ENCODE results near the gene FAM171A1.
"Not testable (repeated sequence)": the region's sequence is repeated elsewhere in the genome, so short reads cannot be mapped to it uniquely, and the experiment has no call there.

Gene FAM171A1

DNA sequence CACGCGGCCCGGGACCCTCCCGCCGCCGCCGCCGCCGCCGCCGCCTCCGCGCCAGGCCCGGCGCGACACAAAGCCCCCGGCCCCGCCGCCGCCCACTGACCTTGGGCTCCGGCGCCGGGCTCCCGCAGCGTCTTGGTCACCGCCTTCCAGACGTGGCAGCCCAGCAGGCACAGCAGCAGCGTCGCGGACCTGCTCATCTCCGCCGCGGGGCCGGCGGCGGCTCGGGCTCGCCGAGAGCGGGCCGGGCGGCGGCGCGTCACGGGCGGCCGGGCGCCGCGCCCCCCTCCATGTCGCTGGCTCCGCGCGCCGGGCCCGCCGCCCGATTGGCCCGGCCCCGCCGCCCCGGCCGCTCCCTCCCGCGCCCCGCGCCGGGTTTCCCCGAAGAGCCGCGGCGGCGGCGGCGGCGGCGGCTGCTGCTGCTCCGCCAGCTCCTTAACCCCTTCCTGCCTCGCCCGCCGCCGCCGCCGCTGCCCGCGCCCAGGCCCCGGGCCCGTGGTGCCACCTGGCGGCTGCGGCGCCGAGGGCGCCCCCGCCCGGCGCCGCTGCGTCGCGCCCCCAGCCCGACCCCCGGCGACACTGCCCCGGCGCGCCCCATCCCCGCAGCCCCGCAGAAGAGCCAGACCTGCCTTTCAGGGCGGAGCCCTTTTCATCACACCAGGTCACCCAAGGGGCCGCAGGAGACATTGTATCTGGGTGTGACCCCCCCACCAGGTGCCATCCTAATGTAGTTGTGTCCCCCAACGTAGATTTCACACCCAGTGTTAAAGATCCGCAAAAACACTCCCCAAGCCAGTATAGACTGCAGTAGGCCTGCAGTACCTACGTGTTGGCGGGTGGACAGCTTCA, at the start of gene FAM171A1:
Gene FAM171A1 (minus strand): TSS at position 434 of the 846 bp plus-strand sequence. CDS start 237 bp downstream, at position 197.
- peak; percentile 54 for DNase-seq

DNA sequence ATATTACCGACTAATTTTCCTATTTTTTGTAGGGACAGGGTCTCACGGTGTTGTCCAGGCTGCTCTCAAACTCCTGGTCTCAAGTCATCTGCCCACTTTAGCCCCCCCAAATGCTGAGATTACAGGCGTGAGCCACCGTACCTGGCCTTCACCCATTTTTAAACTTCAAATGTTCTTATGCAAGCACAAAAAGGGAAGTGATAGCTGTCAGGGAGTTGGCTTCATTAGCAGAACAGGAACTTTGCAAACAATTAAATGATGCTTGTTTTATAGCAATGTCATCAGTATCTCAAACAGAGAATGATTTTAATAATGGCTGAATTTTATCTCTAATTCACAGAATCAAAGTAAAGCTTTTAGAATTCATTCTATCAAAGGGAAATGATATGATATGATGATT, 49.8 kb upstream of the FAM171A1 start:
- DNase-seq = no peak

DNA sequence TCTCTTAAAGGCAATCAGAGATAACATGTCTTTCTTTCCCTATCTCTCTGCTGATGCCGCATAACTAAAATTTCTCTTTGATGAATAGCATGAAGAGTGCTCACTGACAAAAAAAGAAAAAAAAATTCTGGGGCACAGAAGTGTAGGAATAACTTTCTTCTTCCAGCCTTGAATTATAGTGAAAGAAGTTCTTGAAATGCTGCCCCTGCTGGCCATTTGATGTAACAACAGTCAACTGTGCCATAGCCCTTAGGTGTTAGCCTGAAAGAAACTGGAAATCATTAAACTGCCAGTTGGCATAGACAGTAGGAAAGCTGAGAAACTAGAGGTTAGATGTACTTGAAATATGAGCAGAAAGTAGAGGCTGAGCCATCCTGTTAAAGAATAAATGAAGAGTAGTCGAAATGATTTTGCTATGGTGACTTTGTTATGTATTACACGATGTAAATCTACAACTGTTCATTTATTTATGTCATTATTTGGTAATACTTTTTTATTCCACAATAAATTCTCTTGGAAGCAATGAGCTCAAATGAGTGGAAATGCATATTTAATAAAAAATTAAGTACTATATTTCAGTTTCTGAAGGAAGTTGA, 48.3 kb upstream of the FAM171A1 start:
- peak; percentile 31 for DNase-seq

DNA sequence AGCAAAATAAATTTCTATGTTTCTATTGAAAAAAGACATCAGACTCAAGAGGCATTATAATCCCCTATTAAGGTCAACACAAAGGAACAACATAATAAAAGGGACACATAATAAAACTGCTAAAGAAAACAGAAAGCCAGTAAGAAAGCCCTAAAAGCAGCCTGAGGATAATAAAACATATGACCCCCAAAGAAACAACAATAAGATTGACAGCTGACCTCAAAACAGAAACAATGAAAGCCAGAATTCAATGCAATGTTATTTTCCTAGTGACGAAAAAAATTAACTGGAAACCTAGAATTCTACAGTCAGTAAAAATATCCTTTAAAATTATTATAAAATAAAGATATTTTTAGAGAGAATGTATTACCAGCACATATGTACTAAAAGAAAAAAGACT, 44.9 kb upstream of the FAM171A1 start:
- no peak for DNase-seq

DNA sequence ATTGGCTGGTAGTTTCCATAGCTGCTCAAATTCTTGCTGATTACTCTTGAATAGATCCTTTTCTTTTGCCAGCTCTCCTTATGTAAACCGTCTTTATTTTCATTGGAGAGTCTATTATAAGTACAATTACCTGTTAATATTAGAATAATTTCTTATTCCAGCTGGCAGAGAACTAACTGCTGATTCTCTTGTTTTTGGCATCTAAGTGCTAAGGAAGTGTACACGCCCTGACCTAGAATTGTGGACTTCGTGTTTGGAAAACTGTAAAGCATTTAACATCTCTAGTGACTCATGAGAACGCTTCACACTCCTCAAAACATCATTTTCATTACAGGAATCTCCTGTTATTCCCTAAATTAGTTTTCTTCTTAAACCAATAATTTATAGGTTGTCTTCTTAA, 39.9 kb upstream of the FAM171A1 start:
- DNase-seq = no peak

DNA sequence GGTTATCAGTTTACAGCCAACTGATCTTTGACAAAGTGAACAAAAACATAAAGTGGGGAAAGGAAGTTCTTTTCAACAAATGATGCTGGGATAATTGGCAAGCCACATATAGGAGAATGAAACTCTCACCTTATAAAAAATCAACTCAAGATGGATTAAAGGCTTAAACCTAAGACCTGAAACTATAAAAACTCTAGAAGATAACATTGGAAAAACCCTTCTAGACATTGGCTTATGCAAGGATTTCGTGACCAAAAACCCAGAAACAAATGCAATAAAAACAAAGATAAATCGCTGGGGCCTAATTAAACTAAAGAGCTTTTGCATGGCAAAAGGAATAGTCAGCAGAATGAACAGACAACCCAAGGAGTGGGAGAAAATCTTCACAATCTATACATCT, 38.3 kb upstream of the FAM171A1 start:
- not testable (repeated sequence) for DNase-seq

DNA sequence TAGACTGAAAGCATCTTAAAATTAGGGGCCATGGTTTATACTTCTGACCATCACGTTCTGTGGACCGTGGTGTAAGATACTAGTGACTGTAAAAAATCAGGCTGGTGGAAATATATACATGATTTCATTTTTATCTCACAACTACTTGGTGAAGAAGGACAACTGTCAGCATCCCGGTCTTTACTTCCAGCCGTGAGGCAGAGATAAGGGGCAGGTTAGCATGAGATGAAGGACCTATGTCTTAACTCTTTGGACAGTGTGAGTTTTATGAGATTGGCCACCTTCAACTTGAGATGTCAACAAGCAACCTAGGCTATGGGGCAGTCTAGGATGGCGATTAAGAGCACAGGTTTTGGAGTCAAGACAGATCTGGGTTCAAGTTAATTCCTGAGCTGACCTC, 37.5 kb upstream of the FAM171A1 start:
- no peak for DNase-seq

DNA sequence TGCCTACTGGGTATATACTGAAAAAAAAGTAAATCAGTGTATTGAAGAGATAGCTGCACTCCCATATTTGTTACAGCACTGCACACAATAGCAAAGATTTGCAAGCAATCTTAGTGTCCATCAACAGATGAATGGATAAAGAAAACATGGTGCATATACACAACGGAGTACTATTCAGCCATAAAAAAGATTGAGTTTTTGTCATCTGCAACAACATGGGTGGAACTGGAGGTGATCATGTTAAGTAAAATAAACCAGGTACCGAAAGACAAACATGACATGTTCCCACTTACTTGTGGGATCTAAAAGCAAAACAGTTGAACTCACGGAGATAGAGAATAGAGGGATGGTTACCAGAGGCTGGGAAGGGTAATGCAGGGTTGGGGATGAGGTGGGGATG, 34.2 kb upstream of the FAM171A1 start:
- DNase-seq = no peak

DNA sequence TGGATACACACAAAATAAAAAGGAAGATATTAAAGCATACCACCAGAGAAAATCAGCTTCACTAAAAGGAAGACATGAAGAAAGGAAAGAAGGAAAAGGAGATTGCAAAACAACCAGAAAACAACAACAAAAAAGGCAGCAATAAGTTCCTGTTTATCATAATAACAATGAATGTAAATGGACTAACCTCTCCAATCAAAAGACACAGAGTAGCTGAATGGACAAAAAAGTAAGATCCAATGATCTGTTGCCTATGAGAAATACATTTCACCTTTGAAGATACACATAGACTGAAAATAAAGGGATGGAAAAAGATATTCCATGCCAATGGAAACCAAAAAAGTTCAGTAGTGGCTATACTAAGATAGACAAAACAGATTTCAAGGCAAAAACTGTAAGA, 30.3 kb upstream of the FAM171A1 start:
- no peak for DNase-seq

DNA sequence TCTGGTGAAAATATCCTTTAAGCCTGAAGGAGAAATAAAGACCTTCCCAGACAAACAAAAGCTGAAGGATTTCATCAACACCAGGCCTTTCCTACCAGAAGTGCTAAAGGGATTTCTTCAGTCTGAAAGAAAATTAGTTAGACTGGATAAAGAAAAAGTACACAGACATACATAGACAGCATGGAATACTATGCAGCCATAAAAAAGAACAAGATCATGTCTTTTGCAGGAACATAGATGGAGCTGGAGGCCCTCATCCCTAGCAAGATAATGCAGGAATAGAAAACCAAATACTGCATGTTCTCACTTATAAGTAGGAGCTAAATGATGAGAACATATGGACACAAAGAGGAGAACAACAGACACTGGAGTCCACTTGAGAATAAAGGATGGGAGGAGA, 29.4 kb upstream of the FAM171A1 start:
- DNase-seq = not testable (repeated sequence)

DNA sequence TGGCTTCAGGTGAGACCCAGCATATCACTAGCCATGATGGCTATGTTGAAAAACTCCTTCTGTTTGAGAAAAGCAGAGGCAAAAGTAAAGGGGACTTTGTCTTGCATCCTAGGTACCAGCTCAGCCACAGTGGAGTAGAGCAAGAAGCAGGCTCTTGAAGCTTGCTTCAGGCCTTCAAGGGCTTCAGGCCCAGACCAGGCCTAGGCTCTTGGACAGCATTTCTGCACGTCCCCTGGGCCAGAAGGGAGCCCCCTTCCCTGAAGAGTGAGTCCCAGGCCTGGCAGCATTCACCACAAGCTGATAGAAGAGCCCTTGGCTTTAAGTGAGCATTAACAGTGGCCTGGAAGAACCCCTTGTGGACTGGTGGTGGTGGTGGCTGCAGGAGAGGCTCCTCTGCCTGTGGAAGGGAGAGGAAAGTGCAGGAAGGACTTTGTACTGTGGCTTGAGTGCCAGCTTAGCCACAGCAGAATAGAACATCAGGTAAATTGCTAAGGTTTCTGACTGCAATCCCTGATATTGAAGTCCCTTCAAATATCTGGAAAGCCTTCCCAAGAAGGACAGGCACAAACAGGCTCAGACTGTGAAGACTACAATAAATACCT, 28.1 kb upstream of the FAM171A1 start:
- DNase-seq = no peak

DNA sequence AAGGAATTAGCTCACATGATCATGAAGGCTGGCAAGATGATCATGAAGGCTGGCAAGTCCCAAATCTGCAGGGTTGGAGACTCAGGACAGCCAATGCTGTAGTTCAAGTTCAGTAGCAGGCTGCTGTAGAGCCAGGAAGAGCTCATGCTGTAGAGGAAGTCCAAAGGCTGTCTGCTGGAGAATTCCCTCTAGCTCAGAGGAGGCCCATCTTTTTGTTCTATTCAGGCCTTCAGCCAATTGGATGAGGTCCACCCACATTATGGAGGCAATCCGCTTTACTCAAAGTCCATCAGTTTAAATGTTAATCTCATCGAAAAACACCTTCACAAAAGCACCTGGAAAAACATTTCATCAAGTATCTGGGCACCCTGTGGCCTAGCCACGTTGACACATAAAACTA, 24.8 kb upstream of the FAM171A1 start:
- no peak for DNase-seq

DNA sequence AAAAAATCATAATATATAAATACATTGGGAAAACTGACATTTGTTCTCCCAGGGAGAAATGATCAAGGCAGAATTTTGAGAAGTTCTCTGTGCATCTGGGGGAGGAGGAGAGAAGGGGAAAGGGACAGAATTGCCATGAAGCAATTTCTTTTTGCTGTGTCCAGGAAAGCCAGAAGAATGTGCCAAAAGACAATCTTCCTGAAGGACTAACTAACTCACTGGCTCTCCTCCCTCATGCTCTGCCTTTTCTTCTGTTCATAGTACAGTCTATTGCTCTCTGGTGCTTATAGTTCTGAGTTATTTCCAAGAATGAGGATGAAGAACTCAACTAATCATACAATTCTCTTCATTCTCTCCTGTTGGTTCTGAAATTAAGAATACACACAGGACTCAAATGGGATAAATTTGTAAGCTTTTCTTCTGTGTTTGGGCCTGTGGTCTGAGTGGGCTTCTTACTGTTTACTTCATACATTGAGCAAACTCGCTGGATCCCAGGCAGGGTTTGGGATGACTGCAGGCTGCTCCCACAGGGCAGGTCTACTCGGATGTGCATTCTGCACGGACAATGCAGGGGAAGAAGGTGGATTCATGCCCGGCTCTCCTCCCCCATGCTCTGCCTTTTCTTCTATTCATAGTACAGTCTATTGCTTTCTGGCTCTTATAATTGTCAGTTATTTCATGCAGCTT, 22.2 kb upstream of the FAM171A1 start:
- DNase-seq = no peak

DNA sequence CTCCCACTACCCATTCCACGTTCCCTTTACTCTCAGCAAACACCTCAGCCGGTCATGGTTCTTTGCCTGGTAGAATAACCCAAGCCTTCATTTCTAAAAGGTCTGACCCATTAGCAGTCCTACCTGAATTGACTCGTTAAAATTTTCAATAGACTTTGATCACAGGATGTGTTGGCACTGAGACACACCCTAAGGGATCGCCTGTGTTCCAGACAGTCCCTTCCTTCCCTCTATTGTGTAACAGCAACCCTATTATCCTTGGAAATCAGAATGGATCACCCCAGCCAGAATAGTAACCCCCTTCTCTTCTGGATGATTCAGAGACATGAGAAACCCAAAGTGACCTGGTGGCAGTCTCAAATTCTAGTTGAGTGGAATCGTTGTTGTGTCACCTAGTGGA, 20.4 kb upstream of the FAM171A1 start:
- no peak for DNase-seq

DNA sequence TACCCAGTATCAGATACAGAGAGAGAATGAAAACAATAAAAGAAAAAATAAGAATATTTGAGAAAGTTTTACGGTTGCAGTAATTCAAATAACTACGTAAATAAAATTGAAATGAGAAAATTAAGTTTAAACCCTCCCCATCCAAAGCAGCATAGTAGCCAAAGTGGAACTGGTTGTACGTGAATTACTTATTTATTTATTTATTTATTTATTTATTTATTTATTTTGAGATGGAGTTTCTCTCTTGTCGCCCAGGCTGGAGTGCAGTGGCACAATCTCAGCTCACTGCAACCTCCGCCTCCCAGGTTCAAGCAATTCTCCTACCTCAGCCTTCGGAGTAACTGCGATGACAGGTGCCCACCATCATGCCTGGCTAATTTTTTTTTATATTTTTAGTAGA, 17.1 kb upstream of the FAM171A1 start:
- not testable (repeated sequence) for DNase-seq

DNA sequence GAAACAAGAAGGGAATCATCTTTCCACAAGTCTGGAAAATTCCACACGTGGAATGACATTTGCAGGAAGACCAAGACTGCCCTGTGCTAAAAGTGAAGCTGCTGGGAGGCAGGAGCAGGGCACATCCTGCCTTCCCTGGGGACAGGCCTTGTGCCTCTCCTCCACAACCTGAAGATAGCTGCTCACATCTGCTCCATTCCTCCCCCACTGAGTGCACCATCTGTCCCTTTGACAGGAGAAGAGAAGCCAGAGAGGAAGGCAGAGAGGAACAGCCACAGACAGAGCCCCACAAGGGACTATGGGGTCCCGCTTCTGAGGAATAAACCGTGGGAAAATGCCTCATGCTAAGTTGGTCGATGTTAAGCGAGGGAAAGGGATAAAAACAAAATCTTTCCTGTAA, 15.9 kb upstream of the FAM171A1 start:
- DNase-seq = no peak

DNA sequence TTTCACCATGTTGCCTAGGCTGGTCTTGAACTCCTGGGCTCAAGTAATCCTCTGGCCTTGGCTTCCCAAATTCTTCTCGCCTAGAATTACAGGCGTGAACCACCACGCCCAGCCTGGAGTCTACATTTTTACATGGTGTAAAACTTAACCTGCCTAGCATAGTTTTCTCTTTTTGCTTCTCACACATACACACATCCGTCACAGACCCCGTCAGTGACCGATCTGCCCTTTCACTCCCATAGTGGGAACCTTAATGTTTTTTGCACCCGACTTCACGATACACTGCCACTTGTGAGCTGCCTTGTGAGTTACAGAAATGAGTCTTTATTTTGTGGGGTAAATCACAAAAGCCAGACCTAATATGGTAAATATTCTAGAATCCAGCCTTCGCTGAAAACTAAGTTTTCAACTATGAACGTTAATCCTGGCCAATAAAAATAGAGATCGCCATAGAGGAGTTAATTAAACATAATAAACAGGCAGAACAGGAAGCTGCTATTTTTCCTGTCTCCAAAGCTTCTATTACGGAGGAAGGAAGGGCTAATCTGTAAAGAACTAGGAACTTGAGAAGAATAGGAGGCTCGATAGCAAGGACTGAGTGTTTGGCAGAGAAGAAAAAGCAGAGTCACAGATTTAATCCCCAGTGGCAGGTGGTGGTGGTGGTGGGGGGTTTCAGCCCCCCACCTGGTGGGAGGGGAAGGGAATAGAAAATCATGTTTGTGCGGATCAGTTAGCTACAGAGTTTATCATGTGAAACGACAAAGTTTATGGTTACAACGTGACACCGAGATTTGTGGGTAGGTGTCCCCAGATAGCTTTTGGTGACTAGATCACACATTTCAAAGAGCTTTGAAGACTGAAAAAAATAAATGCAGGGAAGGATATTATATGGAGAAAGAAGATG, 14.7 kb upstream of the FAM171A1 start:
- DNase-seq = no peak

DNA sequence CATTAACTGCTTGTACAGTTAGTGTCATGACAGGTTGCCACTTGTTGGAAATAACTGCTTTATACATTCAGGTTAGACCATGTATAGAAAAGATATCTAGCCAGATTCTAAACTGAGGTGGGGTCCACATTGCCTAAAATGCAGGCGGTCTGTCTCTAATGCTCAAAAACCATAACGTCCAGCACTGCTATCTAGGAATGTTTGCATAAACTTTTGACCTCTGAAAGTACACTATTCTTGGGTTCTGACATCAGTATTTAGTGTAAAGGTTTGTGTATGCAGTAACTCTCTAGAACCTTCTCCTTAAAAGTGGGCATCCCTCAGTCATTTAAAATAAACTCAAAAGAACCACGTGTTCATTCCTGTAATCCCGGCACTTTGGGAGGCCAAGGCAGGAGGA, 10.3 kb upstream of the FAM171A1 start:
- DNase-seq = no peak

DNA sequence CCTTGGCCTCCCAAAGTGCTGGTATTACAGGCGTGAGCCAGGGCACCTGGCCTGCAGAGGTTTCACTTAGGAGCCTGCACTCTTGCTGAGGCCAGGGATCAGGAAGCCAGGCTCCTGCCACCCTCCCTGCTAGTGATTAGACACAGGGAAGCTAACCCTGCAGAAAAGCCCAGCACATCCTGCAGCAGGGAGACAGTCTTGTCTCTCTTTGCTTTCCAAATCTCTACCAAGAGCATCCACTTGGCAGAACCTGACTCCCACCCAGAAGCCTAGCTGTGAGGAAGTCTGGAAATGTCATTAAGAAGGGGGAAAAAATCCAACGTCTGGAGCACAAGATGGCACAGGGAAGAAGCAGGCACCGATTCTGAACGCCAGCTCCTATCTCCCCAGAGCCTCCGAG, 8.0 kb upstream of the FAM171A1 start:
- DNase-seq = no peak

DNA sequence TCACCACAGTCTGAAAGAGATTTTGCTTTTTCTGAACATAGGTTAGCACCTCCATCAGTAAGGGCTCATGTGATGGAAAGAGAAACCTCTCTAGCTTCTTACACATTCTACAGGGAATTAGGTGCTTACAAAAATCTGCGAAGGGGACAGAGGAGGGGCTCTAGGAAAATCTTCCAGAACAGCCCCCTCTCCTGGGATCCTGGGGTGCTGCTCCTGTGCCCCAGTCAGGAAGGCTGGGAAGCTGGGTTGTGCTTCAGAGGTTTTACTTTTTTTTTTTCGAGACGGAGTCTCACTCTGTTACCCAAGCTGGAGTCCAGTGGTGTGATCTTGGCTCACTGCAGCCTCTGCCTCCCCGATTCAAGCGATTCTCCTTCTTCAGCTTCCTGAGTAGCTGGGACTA, 7.5 kb upstream of the FAM171A1 start:
- no peak for DNase-seq

DNA sequence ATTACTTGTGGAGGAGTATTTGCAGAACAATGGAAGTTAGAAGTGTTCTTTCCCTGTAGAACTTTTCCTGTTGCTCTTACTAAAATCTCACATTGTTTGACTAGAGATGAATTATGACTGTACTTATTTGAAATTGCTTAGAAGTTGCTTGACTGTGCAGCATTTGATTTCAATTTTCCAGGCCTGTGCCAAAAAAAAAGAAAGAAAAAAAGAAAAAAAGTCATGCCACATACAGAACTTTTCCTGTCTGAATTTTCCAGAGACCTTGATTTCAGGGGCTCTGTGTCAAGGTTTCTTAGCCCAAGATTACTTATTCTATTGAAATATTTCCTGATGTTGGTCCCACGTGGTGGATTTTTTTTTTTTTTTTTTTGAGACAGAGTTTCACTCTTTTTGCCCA, 3.5 kb upstream of the FAM171A1 start:
- DNase-seq = no peak

DNA sequence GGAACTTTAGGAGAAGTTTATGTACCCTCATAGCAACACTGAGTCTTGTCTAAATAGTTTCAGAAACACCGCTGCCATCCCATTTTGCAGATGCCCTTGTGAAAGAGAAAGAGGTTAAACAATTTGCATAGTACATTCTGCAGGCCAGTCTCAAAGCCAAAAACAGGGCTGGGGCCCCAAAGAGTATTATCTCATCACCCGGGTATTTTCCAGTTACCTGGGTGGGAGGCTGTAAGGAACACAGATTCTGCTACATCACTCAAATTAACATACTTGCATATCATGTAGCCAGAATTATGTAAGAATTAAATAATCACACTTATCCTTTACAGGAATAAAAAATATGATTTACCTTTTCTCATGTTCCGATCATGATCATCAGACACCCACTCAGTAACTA, 3.1 kb upstream of the FAM171A1 start:
- no peak for DNase-seq

DNA sequence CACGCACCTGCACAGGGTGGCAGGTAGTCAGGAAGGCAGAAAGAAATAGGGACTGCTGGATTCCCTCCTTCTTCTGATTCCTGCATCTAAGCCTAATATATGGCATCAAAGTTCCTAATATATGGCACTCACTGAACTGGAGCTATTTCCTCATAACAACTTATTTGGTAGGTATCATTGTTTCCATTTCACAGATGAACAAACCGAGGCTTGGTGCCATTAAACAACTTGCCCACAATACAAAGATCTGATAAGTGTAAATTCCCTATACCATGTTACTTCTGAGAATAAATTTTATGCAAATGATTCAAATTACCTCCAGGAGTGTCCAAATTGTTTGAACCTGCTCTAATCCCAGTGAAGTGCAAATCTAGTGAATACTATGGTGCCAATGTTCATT, 2.1 kb upstream of the FAM171A1 start:
- no peak for DNase-seq
